ENCODE measurements around the gene GPR68.

The GPR68 gene

DNA sequence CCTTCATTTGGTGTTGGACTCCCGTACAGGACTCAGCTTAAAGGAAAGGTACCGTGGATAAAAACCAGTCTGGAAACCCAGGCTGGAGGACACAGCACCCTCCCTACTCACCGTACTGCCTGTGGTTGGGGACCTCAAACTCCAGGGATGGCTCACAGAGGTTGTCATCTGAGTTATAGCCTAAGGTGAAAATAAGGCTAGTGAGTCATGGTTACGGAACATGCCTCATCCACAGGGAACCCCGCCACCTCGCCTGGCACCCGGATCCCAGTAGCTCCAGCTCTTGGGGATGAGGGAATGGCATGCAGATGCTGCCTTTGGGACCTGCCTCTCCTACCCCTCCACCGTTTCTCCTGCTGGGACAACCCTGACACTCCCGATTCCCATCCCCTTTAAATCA, 36.8 kb upstream of the GPR68 start:
- Mint-ChIP-seq H3K36me3 (peaks cover 76% of the 10 kb centered on the region), H3K4me3 (no peak overlapping the region), H3K27ac (no peak overlapping the region), H3K27me3 (no peaks in the 10 kb centered on the region), H3K4me1 (peaks cover 16% of the 10 kb centered on the region), H3K9me3 (no peaks in the 10 kb centered on the region)
- DNase-seq: no peak
- CTCF ChIA-PET: interaction anchor here (1.2 to 13.7 kb wide), 2 partner anchors 21 to 107 kb away, joined by 3 to 229 read pairs; no protein-coding TSS in a partner anchor

DNA sequence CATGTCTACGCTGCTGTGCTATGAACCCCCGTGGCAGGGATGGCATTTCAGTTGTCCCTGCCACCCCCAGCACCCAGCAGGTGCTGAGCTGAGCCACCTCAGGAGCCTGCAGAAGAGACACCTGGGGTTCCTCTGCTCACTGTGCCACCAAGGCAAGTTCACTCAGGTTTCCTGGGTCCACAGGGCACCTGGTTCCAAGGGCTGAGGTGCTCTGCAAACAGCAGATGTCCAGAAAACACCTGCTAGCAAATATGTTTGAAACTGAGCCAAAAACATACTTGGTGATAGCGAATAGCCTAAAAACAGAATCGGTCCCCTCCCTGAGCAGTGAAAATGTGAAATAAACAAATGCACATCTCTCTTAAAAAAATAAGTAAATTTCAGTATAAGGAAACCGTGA, 35.6 kb upstream of the GPR68 start:
- H3K4me1 Mint-ChIP-seq: peaks cover 5% of the 10 kb centered on the region
- no peak overlapping the region for H3K4me3 Mint-ChIP-seq
- CTCF ChIA-PET: interaction anchor here (1.1 to 13.7 kb wide), 2 partner anchors 36 to 106 kb away, joined by 3 to 229 read pairs; partner anchors contain the start of gene GPR68
- peaks cover 70% of the 10 kb centered on the region for H3K36me3 Mint-ChIP-seq
- H3K27me3 Mint-ChIP-seq: no peaks in the 10 kb centered on the region
- H3K27ac Mint-ChIP-seq: no peak overlapping the region
- H3K9me3 Mint-ChIP-seq: no peaks in the 10 kb centered on the region
- no peak for DNase-seq

DNA sequence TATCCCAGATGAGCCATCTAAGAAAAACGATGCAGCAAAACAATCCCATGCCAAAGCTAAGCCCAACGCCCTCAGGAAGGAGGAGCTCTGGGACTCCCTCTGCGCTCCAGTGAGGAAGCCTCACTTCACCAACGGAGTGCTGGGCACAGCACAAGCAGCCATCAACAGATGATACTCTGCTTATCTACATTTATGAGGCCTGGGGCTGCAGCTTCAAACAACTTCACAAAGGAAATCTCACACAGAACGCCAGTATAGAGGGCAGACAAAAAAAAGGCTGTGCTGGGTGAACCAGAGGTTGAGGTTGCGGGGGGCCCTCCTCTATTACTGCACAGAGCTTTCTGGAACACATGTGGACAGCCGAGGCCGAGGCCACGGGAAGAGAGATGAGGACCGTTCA, 34.9 kb upstream of the GPR68 start:
- CTCF ChIA-PET: interaction anchor here (1.0 to 13.7 kb wide), 3 partner anchors 18 to 105 kb away, joined by 3 to 229 read pairs (median 4); partner anchors contain the start of gene GPR68
- peaks cover 2% of the 10 kb centered on the region for H3K4me1 Mint-ChIP-seq
- no peaks in the 10 kb centered on the region for H3K27me3 Mint-ChIP-seq
- H3K9me3 Mint-ChIP-seq: no peaks in the 10 kb centered on the region
- no peak for DNase-seq
- peaks cover 69% of the 10 kb centered on the region for H3K36me3 Mint-ChIP-seq
- no peak overlapping the region for H3K4me3 Mint-ChIP-seq
- no peak overlapping the region for H3K27ac Mint-ChIP-seq

DNA sequence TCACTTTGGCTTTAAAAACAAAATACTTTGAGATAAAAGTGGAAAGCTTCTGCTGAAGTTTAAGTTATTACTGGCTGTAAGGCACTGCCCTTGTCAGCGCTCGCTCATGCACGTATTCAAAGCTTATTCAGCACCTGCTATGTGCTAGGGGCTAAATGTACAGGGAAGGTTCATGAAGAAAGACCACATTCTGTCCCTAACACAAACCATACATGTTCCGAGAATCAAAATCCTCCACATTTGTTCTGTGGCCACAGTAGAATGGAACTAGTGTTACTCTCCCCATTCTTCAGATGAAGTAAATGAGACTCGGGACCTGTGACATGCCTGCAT, 33.8 kb upstream of the GPR68 start:
- Mint-ChIP-seq H3K36me3 (peaks cover 61% of the 10 kb centered on the region), H3K4me3 (no peak overlapping the region), H3K9me3 (no peaks in the 10 kb centered on the region), H3K27ac (peak overlapping the region; percentile 16), H3K4me1 (no peaks in the 10 kb centered on the region), H3K27me3 (no peaks in the 10 kb centered on the region)
- CTCF ChIA-PET: interaction anchor here (0.9 to 13.7 kb wide), 3 partner anchors 23 to 104 kb away, joined by 3 to 229 read pairs (median 4); partner anchors contain the start of gene GPR68
- DNase-seq: no peak

DNA sequence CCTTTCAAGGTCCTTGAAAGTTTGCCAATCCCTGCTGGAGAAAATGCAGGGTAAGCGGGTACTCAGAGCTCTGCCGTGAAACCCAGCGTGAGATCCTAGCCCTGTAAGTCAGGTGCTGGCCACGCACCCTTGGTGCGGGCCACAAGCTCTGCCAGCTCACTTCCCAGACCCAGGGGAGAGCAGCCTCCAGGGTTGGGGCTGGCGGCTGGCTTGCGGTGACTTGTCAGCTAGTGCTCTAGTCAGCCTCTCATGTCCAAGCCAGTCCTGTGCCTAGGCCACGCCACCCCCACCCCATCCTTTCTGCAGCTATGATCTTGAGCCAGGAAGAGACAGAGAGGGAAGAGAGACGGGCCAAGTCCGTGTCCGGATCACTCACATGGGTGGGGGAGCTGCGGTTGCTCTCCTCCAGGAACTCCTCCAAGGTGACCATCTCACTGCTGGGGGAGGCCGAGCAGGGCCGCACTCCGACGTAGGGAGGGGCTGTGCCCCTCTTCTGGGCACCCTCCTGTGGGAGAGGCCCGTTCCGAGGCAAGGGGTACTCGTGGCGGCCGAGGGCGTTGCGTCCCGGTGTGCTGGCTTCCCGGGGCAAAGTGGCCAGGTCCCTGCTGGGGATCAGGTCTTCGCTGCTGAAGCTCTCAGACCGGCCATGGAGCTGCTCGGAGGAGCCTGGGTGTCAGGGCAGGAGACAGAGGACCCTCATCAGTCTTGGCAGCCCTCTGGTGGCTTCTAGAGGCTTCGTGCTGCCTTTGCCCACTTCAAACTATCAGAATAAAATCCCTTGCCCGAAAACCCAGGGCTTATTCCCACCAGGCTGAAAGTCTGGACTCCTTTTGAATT, 33.3 kb upstream of the GPR68 start:
- Mint-ChIP-seq H3K27me3 (no peaks in the 10 kb centered on the region), H3K4me1 (no peaks in the 10 kb centered on the region), H3K9me3 (no peaks in the 10 kb centered on the region), H3K36me3 (peaks cover 55% of the 10 kb centered on the region), H3K4me3 (no peak overlapping the region), H3K27ac (no peak overlapping the region)
- CTCF ChIA-PET: interaction anchor here (0.9 to 13.7 kb wide), 5 partner anchors 8 to 103 kb away, joined by 3 to 229 read pairs (median 4); partner anchors contain the start of gene GPR68
- no peak for DNase-seq

DNA sequence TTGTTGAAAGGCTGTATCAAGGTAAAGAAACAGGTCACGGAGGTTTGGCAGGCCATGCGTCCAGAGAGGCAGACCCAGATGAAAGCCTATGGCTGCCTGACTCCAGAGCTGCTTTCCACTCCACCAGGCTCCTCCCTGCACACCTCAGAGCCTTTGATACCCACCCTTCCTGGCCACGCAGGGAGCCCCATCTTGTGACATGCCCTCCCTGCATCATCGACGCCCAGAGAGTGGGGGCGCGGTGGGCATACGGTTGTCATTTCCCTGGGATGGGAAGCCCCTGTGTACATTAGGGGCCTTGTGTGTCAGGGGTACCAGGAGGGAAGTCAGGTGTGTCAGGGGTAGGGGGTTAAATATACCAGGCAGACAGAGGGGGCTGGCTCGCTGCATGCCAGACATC, 30.3 kb upstream of the GPR68 start:
- Mint-ChIP-seq H3K27me3 (no peaks in the 10 kb centered on the region), H3K36me3 (peaks cover 48% of the 10 kb centered on the region), H3K9me3 (no peaks in the 10 kb centered on the region), H3K27ac (no peak overlapping the region), H3K4me3 (no peak overlapping the region), H3K4me1 (peaks cover 2% of the 10 kb centered on the region)
- DNase-seq: no peak
- CTCF ChIA-PET: interaction anchor here (1.7 kb wide), 1 partner anchor 11 kb away, joined by 7 read pairs; no protein-coding TSS in a partner anchor

DNA sequence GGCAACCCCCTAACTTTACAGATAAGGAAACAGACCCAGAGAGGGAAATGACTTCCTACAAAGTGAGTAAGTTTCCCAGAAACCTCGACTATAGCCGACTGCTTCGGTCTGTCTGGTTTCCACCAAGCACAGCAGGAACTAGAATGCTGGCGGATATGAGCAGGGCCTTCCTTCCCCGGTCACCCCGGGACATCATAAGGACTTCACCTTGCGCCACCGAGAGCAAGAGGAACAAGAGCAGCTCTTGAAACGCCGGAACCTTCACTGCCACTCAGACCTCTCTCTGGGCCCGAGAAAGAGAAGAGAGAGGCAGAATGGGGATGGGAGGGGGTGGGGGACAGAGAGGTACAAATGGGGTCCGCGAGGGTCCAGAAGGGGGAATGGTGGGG, 29.4 kb upstream of the GPR68 start:
- Mint-ChIP-seq H3K4me3 (no peak overlapping the region), H3K27ac (no peak overlapping the region), H3K4me1 (peaks cover 8% of the 10 kb centered on the region), H3K36me3 (peaks cover 50% of the 10 kb centered on the region), H3K27me3 (no peaks in the 10 kb centered on the region), H3K9me3 (no peaks in the 10 kb centered on the region)
- CTCF ChIA-PET: interaction anchor here (1.7 kb wide), 1 partner anchor 12 kb away, joined by 7 read pairs; no protein-coding TSS in a partner anchor
- DNase-seq: no peak

DNA sequence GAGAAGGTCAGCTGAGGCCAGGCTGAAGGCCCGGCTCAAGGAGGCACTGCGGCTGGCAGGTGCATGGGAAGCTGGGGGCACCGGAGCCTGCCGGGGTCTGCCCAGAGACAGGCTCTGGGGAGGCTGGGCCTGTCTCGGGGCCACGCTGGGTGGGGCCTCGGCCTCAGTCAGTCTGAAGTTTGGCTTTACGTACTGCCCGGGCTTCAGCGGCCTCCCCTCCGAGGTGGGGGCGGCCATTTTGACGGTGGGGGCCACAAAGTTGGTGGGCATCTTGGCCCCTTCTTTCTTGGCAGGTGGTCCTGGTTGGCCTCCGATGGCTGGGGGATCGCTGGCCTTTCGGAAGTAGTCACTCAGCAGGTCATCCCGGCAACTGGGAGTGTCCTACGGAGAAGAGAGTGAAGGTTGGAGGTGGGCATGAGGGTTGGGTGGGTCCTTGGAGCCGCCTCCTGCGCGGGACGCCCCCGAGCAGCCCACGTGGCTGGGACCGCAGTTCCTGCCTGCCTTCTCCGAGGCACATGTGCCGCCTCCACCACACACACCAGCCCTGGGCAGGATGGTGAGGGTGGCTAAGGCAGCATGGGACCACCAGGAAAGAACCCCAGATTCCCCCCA, 28.9 kb upstream of the GPR68 start:
- Mint-ChIP-seq H3K4me3 (no peak overlapping the region), H3K27me3 (no peaks in the 10 kb centered on the region), H3K4me1 (peaks cover 9% of the 10 kb centered on the region), H3K9me3 (no peaks in the 10 kb centered on the region), H3K36me3 (peaks cover 48% of the 10 kb centered on the region), H3K27ac (no peak overlapping the region)
- DNase-seq: no peak
- CTCF ChIA-PET: no interaction called here

DNA sequence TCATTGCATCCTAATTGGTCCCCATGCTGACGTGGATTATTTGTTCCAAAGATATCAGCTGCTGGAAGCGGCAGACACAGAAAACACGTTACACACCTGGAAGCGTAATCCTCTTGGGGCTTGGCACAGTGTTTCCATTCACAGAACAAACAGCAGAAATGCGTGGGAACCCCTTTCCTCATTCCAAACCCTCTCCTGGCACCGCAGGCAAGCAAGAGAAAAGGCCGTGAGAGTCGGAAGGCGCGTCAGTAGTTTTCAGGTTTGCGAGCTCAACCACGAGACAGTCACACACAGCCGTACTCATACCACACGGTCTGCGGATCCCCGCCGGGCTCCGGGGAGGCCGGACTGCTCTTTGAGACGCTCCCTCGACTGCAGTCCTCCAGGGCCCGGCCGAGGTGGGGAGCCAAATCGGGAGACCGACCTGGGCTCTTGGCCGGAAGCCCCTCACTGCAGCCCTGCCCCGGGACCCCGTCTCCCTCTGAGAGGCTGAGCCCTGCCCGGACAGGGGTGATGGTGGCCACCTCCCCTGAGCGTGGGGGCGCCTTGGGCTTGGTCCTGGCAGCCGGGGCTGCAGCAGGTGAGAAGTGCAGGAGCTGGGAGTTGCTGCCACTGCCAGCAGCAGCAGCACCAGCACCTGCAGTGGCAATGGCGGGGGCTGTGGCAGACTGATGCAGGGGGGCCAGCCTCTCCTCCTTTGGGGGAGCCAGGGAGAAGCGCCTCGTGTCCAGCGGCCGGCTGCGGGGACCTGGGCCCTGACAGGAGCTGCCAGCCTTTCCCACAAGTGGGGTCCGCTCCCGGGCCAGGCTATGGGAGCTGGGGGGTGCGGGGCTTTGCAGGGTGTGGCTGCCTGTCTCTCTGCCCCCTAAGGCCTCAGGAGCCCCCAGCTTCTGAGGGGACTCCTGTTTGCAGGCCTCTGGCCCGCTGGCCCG, 28.1 kb upstream of the GPR68 start:
- no peak for DNase-seq
- CTCF ChIA-PET: interaction anchor here (0.7 to 1.6 kb wide), 2 partner anchors 14 to 95 kb away, joined by 3 to 6 read pairs; no protein-coding TSS in a partner anchor
- H3K9me3 Mint-ChIP-seq: no peaks in the 10 kb centered on the region
- no peak overlapping the region for H3K27ac Mint-ChIP-seq
- no peaks in the 10 kb centered on the region for H3K27me3 Mint-ChIP-seq
- peaks cover 50% of the 10 kb centered on the region for H3K36me3 Mint-ChIP-seq
- peaks cover 12% of the 10 kb centered on the region for H3K4me1 Mint-ChIP-seq
- H3K4me3 Mint-ChIP-seq: no peak overlapping the region

DNA sequence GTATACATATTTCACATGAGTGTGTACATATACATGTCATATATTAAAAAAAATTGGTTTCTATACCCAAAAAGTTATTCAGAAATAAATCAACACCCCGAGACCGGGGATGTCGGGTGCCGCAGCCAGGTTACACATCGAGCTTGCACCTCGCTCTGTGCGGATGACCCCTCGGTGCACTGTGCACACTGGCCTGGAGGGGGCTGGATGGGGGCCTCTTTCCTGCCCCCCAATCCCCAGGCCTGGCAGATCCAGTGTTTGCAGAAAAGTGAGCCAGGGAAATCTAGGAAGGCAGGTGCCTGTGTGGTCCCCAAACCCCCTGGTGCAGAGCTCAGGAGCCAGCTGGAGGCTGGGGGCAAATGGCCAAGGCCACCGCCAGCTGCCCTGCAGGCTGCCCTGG, 27.1 kb upstream of the GPR68 start:
- CTCF ChIA-PET: interaction anchor here (0.7 to 1.6 kb wide), 2 partner anchors 15 to 94 kb away, joined by 3 to 6 read pairs; no protein-coding TSS in a partner anchor
- Mint-ChIP-seq H3K27me3 (no peaks in the 10 kb centered on the region), H3K9me3 (no peaks in the 10 kb centered on the region), H3K27ac (no peak overlapping the region), H3K36me3 (peaks cover 45% of the 10 kb centered on the region), H3K4me1 (peaks cover 15% of the 10 kb centered on the region), H3K4me3 (no peak overlapping the region)
- DNase-seq: no peak

DNA sequence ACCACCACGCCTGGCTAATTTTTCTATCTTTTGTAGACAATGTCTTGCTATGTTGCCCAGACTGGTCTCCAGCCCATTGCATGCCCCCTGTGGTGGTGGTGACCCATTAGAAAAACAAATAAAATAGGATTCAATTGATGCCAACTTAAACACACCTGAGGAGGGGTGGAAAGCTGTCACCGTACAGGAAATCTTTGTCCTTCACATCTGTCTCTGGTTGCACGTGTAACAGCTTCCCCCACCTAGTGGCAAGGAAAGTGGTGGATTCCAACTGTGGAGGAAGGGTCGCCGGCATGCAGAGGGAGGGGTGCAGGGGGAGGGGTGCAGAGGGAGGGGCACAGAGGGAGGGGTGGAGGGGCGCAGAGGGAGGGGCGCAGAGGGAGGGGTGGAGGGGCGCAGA, 26.1 kb upstream of the GPR68 start:
- no peaks in the 10 kb centered on the region for H3K9me3 Mint-ChIP-seq
- CTCF ChIA-PET: no interaction called here

DNA sequence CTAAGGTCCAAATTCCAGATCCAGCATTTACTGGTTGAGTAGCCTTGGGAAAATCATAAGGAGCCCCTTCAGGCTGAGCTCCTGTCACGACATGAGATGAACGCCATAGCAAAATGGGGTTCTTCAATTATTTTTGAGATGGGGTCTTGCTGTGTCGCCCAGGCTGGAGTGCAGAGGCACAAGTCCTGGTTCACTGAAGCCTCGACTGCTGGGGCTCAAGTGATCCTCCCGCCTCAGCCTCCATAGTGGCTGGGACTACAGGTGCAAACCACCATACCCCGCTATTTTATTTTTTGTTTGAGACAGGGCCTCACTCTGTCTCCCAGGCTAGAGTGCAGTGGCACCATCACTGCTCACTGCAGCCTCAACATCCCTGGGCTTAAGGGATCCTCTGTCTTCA, 25.7 kb upstream of the GPR68 start:
- H3K27me3 Mint-ChIP-seq: peaks cover 3% of the 10 kb centered on the region
- no peak overlapping the region for H3K4me3 Mint-ChIP-seq
- H3K36me3 Mint-ChIP-seq: peaks cover 41% of the 10 kb centered on the region
- no peak for DNase-seq
- CTCF ChIA-PET: no interaction called here
- H3K4me1 Mint-ChIP-seq: peaks cover 23% of the 10 kb centered on the region
- H3K27ac Mint-ChIP-seq: peak overlapping the region; percentile 19
- H3K9me3 Mint-ChIP-seq: no peaks in the 10 kb centered on the region

More for the DNA sequence above, 26.1 kb upstream of the GPR68 start:
- Mint-ChIP-seq H3K4me3 (no peak overlapping the region), H3K27me3 (no peaks in the 10 kb centered on the region), H3K27ac (peak overlapping the region; percentile 19), H3K36me3 (peaks cover 39% of the 10 kb centered on the region), H3K4me1 (peaks cover 19% of the 10 kb centered on the region)
- no peak for DNase-seq

DNA sequence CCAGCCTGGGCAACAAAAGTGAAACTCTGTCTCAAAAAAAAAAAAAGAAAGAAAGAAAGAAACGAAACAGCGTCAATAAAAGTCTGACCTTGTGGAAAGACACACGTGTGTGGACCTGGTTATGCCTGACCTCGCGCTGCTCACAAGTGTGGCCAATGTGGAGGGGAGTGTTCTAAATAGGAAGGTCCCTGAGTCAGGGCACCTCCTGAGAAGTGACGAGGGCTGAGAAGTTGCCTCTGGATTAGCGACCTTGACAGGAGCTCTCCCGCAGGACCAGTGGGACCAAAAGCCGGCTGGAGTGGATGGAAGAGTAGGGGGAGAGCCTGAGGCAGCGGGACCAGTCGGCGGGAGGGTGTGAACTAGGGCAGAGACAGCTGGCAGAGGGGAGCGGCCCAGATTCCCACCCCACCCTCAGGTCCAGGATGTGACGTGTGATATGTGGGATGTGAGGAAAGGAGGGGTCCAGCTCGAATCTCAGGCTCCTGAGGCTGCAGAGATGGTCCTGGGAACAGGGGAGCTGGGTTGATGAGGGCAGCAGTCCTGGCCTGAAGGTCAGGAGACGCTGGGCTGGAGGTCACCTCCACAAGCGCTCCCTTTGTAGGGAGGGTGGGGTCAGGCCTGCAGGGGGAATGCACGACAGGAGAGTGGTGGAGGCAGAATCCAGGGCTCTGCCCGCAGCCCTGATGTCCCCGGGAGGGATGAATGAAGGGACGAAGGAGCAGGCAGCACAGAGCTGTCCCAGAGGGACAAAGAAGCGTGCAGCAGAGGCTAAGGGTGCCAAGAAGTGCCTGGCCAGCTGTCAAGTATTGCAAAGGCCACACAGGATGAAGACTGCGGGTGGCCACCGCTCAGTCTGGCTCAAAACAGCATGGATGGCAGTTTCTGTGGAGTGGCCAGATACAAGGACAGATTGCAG, 24.8 kb upstream of the GPR68 start:
- Mint-ChIP-seq H3K4me3 (no peak overlapping the region), H3K9me3 (no peaks in the 10 kb centered on the region), H3K27me3 (peaks cover 10% of the 10 kb centered on the region), H3K36me3 (peaks cover 34% of the 10 kb centered on the region), H3K27ac (peak overlapping the region; percentile 60), H3K4me1 (peaks cover 27% of the 10 kb centered on the region)
- CTCF ChIA-PET: no interaction called here
- DNase-seq: no peak

All from activated naive CD4-positive, alpha-beta T cell treated with anti-CD3 and anti-CD28 coated beads, Interleukin-2, amount 10 ng/mL, durations not matched to agents 7 days and 5 days (primary cell).